ENCODE results near the gene RPUSD3. TPM values are rescaled to one million over a fixed set of nuclear protein-coding genes. Genes with fewer than 3 reads are reported as not detected.

Gene RPUSD3
- total and polyA plus RNA-seq, 11 donors, result 25.8 to 68.6 (median 35.6) TPM

DNA sequence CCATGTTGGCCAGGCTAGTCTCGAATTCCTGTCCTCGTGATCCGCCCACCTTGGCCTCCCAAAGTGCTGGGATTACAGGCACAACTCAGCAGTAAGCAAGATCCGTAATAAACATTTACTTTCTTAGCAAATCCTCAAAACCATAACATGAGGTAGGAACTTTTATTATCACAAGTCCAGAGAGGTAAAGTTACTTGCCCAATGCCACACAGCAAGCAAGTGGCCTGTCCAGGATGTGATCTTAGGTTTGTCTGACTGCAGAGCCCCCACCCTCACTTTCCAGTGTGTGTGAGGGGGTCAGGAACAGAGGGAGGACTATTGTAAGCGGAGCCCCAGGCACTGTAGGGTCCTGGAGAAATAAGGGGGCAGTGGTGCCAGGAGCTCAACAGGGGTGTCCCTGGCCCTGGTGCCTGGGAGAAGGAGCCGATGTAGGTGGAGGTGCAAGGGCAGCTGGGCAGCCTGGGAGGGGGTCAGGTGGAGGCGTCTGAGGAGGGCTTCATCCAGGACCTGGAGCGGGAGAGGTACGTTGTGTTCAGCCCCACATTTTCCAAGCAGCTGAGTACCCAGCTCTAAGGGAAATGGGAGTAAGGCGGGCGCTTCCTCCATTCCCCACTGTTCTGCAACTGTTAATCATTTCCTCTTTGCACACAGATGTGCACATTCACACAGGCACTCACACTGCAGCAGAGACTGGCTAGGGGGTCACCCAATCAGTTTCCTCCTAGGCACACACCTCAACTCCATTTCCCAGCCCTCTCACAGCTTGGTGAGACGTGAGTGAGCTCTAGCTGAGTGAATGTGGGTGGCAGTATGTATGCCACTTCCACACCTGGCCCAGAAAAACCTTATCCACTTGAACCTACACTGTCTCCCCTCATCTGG is 5.9 kb downstream of the RPUSD3 start:
- WGBS, 4 donors, result 82 to 87% (median 85%) methylated on average over 12 of the region's 12 CpGs
- intact Hi-C loops (cut with DNase I), result no loop called here

DNA sequence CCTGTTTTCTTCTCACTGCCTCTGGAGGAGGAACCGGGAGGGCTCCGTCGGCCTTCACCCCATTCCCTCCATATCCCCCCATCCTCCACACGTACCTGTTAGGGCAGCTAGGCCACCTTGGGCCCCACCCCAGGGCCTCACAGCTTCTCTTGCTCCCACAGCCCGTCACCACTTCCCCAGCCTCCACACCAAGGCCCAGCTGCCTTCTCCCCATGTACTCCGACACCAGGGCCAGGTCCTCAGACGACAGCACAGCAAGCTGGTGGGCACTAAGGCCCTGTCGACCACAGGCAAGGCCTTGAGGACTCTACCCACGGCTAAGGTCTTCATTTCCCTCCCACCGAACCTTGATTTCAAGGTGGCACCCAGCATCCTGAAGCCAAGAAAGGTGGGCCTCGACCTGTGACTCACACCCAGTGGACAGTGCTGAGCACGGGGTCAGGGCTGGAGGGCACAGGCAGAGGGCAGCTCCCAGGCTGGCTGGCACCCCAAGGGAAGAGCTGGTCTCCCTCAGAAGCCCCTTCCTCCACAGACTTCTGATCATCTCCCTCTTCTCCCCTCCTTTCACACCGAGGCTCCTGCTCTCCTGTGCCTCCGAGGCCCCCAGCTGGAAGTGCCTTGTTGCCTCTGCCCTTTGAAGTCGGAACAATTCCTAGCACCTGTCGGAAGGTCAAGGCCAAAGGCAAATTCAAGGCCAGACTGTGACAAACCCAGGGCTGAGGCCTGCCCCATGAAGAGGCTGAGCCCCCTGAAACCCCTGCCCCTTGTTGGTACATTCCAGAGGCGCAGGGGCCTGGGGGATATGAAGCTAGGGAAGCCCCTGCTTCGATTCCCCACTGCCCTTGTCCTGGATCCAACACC is 9.1 kb downstream of the RPUSD3 start:
- H3K4me1 ChIP-seq, result peaks cover 0 to 9% (median 0%) of the 10 kb centered on the region in 12 donors
- H3K9me3 ChIP-seq, result no peaks in the 10 kb centered on the region
- no peak overlapping the region for H3K4me3 ChIP-seq
- H3K27me3 ChIP-seq, result no peaks in the 10 kb centered on the region
- 84 to 88% (median 86%) methylated on average over 17 to 18 of the region's 18 CpGs for WGBS, 4 donors
- no peak overlapping the region for H3K27ac ChIP-seq
- no peak for TF ChIP-seq POLR2A (IDR thresholded peaks at IDR 0.05)
- TF ChIP-seq, protein P1, sequence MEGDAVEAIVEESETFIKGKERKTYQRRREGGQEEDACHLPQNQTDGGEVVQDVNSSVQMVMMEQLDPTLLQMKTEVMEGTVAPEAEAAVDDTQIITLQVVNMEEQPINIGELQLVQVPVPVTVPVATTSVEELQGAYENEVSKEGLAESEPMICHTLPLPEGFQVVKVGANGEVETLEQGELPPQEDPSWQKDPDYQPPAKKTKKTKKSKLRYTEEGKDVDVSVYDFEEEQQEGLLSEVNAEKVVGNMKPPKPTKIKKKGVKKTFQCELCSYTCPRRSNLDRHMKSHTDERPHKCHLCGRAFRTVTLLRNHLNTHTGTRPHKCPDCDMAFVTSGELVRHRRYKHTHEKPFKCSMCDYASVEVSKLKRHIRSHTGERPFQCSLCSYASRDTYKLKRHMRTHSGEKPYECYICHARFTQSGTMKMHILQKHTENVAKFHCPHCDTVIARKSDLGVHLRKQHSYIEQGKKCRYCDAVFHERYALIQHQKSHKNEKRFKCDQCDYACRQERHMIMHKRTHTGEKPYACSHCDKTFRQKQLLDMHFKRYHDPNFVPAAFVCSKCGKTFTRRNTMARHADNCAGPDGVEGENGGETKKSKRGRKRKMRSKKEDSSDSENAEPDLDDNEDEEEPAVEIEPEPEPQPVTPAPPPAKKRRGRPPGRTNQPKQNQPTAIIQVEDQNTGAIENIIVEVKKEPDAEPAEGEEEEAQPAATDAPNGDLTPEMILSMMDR (IDR thresholded peaks at IDR 0.05), result no peak
- peaks cover 0 to 88% (median 66%) of the 10 kb centered on the region in 9 donors for H3K36me3 ChIP-seq
- ATAC-seq (no peak), DNase-seq (no peak)
- intact Hi-C loops (cut with DNase I), result no loop called here

More for the DNA sequence above, 5.9 kb downstream of the RPUSD3 start:
- H3K9me3 ChIP-seq, result no peaks in the 10 kb centered on the region
- H3K4me1 ChIP-seq, result peaks cover 0 to 16% (median 5%) of the 10 kb centered on the region in 12 donors
- peaks cover 0 to 84% (median 69%) of the 10 kb centered on the region in 9 donors for H3K36me3 ChIP-seq
- no peak overlapping the region for H3K27ac ChIP-seq
- H3K4me3 ChIP-seq, result no peak overlapping the region
- DNase-seq (no peak), ATAC-seq (no peak)
- no peaks in the 10 kb centered on the region for H3K27me3 ChIP-seq
- TF ChIP-seq, protein P1 (IDR thresholded peaks at IDR 0.05), result no peak
- TF ChIP-seq POLR2A (IDR thresholded peaks at IDR 0.05), result no peak

DNA sequence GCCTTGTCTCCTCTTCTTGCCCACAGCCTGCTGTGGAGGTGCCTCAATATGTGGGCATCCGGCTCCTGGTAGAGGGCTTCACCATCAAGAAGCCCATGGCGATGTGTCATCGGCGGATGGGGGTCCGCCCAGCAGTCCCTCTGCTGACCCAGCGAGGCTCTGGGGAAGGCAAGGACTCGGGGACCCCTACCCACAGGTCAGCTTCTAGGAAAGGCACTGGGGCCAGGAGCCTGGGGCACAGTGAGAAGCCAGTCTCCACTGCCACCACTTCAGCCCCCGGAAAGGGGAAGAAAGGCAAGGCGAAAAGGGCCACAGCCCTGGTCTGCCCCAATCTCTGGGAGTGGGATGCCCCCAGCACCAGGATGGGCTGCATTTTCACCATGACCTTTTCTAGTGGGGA is 10.7 kb downstream of the RPUSD3 start:
- Histone ChIP-seq H3K9me3 (no peaks in the 10 kb centered on the region), H3K27ac (no peak overlapping the region), H3K36me3 (peaks cover 0 to 88% (median 65%) of the 10 kb centered on the region in 9 donors), H3K4me1 (peaks cover 0 to 4% (median 0%) of the 10 kb centered on the region in 12 donors), H3K27me3 (no peaks in the 10 kb centered on the region), H3K4me3 (no peak overlapping the region)
- intact Hi-C loops (cut with DNase I), result no loop called here
- WGBS, 4 donors, result 91 to 100% (median 98%) methylated on average over 2 to 9 of the region's 9 CpGs
- no peak for DNase-seq
- TF ChIP-seq, protein P1 (IDR thresholded peaks at IDR 0.05), result no peak
- no peak for TF ChIP-seq POLR2A (IDR thresholded peaks at IDR 0.05)
- no peak for ATAC-seq

GRCh38 chr3:9831253-9831652 is 12.6 kb downstream of the RPUSD3 start:
- Histone ChIP-seq H3K4me3 (no peak overlapping the region), H3K27ac (no peak overlapping the region), H3K27me3 (no peaks in the 10 kb centered on the region), H3K4me1 (no peaks in the 10 kb centered on the region), H3K9me3 (no peaks in the 10 kb centered on the region), H3K36me3 (peaks cover 0 to 91% (median 68%) of the 10 kb centered on the region in 9 donors)
- ATAC-seq (no peak), DNase-seq (no peak)
- intact Hi-C loops (cut with DNase I), result no loop called here
- 92 to 95% (median 94%) methylated on average over 3 of the region's 3 CpGs for WGBS, 4 donors
- TF ChIP-seq, protein P1 (IDR thresholded peaks at IDR 0.05), result no peak
- no peak for TF ChIP-seq POLR2A (IDR thresholded peaks at IDR 0.05)
